ENCODE data around the gene CIDEB.

CIDEB gene

DNA sequence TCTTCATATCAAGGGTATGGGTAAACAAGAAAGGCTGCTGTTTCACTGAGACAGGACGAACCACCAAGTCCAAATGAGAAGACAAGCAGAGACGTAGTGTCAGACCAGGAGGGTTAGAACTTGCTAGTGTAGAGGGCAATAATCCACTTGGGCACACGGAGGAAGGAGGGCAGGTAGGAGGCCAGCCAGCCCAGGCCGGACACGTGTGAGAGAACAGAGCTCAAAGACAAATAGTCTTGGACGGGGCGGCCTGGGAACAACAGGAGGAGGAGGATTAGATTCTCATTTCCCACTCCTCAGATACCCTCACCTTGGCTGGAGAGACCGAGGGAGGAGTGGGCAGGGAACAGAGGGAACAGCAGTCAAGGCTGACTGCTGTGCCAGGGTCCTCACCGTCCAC is 17.0 kb downstream of the CIDEB start:
- no peak for DNase-seq (ENCODE audit: low spot score)

DNA sequence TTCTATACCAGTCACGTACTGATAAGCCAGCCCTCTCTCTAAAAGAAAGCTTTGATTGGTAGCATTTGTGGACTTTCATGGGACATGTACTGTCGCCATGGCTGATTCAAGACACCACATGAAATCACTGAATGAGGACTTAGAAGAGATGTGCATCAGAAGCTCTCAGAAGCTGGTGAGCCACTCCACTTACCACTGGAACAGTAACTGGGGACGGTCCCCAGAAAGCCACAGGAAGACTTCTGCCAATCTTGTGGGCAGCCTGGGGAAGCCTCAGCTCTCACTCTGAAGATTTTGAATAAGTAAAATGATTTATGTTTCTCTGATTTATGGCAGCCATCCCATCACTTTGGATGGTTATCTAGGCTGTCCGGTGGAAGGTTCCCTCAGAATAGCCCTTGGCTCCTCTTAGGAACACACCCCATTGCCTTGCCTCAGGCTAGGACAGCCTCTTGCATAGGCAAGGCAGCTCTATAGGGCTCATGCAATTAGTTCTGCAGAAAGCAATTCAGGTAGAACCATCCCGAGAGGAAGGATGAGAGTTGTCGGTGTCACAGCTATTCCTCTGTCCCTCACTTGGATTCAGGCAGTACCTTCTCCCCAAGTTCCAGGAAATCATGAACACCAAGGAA is 18.0 kb downstream of the CIDEB start:
- no peak for DNase-seq (ENCODE audit: low spot score)

DNA sequence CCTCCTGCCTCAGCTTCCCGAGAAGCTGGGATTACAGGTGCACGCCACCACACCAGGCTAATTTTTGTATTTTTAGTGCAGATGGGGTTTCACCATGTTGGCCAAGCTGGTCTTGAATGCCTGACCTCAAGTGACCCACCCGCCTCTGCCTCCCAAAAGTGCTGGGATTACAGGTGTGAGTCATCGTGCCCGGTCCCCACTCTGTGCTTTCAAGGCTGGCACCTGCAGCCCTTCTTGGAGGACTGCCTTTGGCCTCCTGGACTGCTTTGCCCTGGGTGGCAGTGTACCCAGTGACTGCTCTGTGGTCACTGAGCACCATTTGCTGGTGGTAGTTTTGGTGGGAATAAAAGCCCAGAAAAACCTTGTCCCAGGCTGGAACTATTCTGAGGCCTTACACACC is 20.8 kb downstream of the CIDEB start:
- no peak for DNase-seq (ENCODE audit: low spot score)

DNA sequence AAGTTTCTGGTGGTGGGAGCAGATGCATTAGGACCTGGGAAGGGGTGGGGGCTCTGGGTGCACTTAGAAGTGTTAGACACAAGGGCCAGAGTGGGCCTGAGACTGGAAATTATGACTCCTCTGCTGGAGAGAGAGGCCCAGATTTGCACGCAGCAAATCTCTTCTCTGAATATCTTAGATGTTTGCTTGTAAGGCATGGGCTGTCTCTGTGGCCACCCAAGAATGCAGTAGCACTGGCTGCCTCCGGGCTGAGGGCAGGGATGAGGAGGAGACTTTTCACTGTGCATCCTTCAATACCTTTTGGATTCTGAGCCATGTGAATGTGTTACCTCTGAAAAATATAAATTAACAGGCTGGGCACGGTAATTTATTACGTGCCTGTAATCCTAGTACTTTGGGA is 22.4 kb downstream of the CIDEB start:
- DNase-seq (ENCODE audit: low spot score) = peak; percentile 63

DNA sequence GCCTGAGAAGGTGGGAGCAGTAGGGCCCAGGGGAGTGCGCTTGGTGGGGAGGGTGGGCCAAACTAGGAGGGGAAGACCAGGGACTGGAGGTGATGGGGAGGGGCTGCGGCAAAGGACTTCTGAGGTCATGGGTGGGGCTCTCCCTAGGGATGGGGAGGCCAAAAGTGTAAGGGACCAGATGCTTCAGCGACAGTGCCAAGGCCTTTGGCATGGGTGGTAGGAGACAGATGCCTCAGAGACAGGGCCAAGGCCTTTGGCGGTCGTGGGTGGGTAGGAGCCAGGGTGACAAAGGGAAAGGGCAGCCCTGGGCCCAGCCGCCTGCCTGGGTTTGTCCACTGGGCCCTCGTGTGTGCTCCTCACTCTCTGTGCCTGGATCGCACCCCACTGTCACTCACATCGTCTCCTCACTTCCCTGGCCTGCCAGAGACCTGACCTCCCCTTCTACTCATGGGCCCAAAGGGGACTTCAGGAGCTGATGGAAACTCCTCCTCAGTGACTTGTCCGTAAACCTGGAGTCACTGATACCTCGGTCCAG is 23.2 kb downstream of the CIDEB start:
- no peak for DNase-seq (ENCODE audit: low spot score)

DNA sequence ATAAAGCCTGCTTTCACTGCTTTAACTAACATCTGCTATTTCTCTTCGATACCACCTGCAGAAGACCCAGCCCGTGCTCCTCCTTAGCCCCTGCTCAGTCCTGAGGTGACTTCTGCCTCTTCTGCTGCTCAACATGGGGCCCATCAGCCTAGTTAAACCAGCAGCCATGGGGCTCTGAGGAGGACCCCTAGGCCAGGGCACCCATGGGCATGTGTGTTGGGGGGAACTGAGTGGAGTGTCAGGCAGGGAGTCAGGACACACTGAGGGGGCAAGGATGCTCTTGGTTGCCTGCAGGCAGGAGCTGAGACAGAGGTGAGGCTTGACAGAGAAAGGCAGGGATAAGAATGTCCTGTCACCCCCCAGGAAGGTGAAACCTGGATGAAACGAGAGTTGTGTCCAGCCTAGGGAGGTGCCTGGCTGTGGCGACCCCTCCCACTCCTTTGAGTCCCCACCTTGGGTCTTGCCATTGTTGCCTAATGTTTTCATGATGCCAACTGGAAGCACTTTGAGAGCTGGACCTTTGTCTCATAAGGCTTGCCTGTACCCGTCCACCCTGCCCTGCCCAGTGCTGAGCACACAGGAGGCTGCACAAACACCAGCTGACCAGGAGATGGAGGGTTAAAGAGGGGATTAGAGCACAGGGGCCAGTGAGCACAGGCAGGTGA is 23.8 kb downstream of the CIDEB start:
- DNase-seq (ENCODE audit: low spot score) = no peak

DNA sequence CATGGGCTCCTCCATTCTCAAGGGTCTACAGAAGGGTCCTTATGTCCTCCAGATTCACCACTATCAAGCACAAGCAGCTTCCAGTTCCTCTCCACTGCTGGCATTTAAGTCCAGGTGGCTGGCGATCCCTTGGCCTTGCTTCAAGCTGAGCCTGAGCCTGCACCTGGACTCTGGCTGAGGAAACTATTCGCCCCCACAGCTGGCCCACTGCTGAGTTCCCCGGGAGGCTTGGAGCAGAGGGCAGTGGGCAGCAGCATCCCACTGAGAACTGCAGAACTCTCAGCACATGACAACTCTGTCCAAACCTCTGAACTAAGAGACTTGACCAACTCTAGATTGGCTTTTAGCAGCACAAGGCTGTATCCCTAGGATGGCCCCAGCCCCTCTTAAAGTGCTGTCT is 25.0 kb downstream of the CIDEB start:
- no peak for DNase-seq (ENCODE audit: low spot score)

DNA sequence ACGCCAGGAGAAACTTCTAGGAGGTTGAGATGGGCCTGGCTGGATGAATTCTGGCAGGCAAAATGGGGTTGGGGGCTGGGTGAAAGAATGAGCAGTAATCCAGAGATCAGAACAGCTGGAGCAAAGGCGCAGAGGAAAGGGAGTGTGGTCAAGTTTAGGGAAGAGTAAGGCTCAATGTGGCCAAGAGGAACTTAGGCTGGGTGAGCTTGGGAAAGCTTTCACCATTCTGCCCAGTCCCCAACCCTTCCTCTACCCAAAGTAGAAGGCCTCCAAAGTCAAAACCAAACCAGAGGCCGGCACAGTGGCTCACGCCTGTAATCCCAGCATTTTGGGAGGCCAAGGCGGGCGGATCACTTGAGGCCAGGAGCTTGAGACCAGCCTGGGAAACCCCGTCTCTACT is 26.1 kb downstream of the CIDEB start:
- DNase-seq (ENCODE audit: low spot score) = no peak

DNA sequence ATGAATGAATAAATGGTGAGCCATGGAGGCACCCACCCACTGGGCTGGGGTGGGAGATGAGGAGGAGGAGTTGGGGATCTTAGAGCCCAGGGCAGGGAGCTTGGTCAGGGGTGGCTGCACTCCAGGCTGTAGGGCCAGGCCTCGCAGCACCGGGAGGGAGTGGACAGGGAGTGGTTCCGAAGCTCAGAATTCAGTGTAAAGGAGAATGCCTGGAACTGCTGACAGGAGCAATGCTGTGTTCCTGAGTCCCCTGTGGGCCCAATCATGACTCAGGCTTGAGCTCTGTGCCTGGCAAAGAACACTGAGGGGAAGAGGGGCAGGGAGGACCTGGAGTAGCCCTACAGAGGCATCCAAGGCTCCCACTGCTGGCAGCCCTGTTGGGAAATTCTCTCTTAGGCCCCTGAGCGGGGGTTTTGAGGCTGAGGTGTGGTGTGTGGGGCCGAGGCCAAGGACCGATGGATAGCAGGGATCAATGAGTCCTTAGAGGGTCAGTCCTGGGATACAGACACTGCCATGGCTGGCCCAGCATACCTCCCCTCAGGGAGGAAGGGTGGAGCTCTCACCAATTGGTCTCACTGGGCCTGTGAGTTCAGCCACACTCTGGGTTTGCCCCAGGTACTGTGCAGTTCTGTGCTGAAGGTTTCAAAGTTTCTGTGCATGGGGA is 26.8 kb downstream of the CIDEB start:
- peak; percentile 57 for DNase-seq (ENCODE audit: low spot score)

DNA sequence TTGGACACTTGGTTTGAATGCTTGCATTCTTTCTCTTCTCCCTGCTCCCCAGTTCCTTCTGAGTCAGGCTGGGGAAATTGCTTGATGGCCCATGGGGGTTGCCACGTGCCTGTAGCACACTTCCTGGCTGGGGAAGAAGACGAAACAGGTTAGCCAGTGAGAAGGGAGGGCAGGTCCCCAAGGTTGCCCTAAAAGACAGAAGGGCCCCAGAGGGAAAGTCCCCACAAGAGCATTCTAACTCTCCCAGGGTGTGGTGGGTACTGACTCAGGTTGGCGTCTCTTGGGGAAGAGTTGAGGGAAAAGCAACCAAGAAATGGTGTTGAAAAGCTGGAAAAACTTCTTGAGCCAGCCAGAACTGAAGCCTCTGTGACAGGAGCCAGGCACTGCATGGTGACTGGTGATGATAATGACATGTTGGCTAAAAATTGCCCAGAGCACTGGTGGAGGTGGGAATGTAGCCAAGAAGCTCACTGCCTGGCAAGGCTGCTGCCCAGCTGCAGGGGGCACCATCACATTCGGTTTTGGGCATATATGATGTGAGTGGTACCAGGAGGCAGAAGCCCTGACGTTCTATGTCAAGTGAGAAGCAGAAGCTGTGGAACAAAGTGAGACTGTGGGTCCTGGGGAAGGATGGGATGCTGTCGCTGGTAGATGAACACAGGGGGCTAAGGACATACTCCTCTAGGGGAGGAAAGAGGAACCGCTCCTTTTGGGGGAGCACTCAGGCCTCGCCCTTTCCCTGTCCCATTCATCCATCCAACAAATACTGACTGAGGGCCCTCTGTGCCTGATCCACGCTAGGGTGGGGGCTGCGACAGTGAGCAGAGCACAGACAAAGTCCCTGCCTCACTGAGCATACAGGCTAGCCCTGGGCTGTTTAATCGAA is 28.2 kb downstream of the CIDEB start:
- peak; percentile 27 for DNase-seq (ENCODE audit: low spot score)

DNA sequence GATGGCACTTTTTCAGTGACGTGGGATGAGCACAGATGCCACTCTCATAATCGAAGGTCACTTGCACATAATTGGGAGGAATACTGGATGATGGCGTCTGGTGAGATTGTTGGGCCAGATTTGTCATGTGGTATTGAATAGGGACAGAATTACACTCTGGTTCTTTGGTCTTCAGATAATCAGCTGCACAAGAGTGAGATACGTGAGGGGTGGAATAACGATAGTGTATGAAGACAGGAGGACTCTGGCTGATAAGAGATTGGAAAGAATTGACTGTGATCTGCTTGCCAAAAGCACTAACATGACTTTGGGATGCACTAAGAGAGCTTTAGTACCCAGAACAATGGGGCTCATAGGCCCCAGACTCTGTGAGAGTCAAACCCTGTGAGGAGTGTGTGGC is 29.4 kb downstream of the CIDEB start:
- no peak for DNase-seq (ENCODE audit: low spot score)

DNA sequence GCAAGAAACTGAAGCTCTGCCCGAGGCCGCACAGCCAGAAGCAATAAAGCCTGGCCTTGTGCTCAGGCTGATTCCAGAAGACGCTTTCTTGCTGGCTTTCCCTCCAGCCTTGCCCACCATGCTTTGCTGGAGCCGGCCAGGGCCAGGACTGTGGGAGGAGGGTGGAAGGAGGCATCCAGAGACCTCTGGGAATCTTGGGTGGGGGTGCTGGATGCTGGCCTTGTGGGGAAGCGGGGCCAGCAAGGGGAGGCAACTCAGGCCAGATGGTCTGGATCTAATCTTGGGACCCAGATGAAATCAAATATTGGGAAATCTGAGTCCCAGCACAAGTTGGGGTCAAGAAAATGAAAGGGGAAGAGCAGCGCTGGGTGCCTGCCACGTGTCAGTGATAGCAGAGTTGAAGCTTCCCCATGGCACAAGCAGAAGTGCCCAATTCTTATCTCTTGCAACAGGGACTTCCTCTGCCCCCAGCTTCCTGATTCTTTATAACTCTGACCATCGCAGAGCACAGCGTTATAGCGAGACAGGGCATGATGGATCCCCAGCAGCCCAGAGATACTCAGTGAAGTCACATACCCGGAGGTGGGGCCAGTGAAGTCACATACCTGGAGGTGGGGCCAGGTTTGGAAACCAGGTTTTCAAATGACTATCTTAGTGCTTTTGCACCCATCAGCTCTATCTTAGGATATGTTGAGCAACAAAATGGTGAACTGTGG is 30.0 kb downstream of the CIDEB start:
- no peak for DNase-seq (ENCODE audit: low spot score)

DNA sequence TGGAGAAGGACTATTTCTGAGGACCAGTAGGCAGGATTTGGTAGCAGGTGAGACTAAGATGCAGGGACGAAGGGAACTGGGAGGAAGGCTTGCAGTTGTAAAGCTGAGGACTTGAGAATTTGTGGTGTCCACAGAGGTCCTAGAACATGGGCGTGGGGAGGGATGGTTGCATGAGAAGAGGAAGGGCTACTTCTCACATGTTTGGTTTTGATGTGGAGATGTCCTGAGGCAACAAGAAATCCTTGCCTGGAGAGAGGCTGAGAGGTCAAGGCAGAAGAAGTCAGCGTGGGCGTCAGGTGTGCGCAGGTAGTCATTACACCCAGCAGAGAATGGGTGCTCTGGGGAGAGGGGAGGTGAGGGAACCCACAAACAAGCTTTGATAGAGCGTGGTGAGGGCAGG is 30.7 kb downstream of the CIDEB start:
- DNase-seq (ENCODE audit: low spot score) = no peak

DNA sequence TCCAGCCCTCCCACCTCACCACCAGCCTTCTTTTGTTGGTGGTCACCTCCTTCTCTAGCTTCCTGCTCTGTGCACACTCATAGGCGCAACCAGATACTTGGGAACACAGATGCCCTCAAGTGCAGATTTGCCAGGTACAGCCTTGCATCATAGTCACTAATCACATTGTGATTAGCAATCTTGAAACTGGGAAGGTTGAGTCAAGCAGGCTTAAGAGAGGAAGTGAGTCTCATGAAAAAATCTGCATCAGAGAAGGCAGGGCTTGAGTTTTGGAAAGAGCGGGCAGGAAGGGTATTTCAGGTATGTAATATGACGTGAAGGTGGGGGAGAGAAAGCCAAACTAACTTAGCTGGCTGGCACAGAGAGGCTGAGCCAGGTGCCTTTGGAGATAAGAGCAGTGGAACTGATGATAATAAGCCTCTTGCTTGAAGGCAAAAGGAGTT is 33.7 kb downstream of the CIDEB start:
- no peak for DNase-seq (ENCODE audit: low spot score)

DNA sequence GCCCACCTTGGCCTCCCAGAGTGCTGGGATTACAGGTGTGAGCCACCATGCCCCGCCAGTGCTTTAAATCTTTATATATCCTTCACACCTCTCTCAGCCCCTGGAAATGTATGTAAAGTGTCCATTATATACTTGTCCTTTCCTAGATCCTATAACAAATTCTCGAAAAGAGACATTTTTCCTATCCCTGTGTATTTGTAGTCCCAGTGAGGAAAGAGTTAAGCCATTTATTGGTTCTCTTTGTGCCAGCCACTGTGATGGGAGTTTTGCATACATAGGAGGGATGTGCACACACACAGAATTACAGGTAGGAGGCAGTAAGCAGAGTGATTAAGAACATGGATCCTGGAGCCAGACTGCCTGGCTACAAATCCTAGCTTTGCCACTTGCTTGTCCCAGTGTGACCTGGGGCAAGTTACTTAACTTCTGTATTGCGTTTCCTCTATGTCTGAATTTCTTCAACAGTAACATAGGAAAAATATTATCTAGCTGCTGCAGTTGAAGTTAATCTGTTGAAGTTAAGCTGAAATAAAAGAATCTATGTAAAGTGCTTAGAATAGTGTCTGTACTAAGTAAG is 34.3 kb downstream of the CIDEB start:
- no peak for DNase-seq (ENCODE audit: low spot score)

DNA sequence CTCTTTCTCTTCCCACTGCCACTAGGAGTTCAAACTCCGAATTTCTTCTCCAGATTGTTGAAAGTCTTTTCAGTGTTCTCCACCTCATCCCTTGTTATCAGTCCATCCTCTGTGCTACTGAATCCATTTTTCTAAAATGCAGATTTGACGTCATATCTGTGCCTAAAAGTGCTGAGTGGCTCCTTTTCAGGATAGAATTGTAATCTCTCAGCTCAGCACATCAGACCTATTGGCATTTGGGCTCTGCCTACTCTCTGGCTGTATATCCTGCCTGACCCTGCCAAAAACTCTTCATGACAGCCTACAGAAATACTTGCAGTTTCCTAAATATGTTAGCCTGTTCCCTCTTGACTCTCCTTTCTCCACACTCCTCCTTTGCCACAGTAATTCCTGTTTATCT is 35.3 kb downstream of the CIDEB start:
- no peak for DNase-seq (ENCODE audit: low spot score)

DNA sequence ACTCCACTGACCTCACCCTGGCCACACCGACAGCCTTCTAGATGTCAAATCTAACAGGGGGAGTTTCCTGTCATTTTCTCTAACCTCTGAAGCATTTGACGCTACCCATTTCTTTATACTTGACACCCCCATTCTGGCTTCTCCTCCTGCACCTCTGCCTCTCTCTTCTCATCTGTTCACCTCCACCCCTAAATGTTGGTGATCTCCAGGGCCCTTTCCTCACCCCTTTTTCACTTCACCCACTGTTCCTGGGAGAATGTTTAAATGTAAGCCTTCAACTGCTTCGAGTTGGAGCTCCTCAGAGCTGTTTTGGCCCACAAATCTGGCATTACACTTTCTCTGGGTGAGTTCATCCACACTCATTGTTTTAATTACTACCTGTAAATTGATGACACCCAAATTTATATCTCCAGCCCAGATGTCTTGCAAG is 35.9 kb downstream of the CIDEB start:
- no peak for DNase-seq (ENCODE audit: low spot score)

DNA sequence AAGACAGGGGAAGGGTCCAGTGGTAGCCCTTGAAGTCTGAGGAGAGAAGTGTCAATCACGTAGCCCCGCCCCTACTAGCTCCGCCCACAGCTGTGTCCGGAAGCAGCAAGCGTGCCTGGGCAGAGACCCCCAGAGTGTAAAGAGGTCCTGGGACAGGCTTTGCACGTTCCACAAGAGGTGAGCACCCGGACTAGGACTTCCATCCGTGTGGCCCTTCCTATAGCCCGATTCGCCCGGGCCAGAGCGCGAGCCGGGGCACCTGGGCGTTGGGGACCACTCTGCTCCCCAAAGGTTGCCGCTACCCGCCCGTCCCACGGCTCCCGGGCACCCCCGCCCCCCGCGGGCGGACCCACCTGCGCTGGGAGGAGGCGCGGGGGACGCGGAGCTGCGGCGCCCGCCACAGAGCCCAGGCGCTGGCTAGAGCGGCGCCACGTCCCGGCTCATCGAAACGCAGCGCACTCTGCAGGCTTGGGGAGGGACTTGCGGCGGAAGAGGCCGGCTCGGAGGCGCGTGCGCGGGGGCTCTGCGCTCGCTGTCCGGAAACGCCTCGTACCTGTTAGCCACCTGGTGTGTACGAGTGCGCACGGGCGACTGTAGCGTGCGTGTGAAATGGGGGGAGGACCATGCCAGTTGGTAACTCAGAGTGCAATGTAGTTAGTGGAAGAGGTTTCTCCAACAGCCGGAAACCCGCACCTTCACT is 36.5 kb downstream of the CIDEB start, which contains the start of gene RABGGTA:
TSS of gene RABGGTA (minus strand) at position 464 of the 700 bp plus-strand sequence. CDS start 482 bp downstream, outside the sequence.
- DNase-seq (ENCODE audit: low spot score) = peak; percentile 98

DNA sequence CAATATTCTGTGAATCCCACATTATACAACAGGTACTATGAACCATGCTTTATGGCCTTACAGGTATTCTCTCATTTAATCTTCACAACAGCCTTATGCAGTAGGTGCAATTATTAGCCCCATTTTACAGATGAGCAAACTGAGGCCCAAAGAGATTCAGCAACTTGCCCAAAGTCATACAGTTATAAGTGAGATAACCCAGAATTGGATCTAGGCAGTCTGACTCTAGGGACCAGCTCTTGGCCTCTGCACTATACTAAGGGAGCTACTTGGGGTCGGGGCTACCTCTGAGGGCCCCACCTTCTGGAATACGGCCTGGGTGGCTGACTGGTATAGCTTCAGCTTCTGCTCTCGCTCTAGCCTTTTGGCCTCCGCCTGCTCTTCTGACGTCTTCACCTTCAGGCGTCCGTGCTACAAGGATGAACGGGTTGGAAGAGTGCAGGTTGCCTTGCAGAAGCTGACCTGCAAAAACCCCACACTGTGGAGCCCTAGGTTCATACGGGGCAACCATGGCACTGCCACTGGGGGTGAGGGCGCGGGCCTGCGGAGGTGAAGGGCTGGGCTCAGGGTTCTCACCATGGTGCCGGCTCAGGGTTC is 37.1 kb downstream of the CIDEB start:
- no peak for DNase-seq (ENCODE audit: low spot score)

All from AG20443 (cell line).